Omental fat pad (tissue), 4 donors: Measurements from ENCODE around the gene TACSTD2. TPM values are rescaled to one million over a fixed set of nuclear protein-coding genes. Genes with fewer than 3 reads are reported as not detected.
"Not testable (repeated sequence)": the region's sequence is repeated elsewhere in the genome, so short reads cannot be mapped to it uniquely, and the experiment has no call there.

Experiments used
- ATAC-seq: fragments of 150-250 bp; one replicate; pipeline ENCODE4 v1.9.1; 2016; ENCODE audit warnings: mild to moderate bottlenecking, moderate library complexity; ENCODE audit not compliant: low FRiP score
- DNase-seq: peaks from one replicate; pipeline ENCODE4 v3.0.0-alpha.2; 2019; ENCODE audit warnings: low spot score
- CTCF ChIP-seq, 3 donors: fragments of 450-650 bp; IDR thresholded peaks; one replicate each; pipeline ENCODE4 v1.5.1; 2016 to 2017; ENCODE audit warnings: antibody characterized with exemption in 3 of 3, mild to moderate bottlenecking in 3 of 3, moderate library complexity in 2 of 3
- total RNA-seq, 4 donors: library from RNA; depleted of rRNA; stranded (reverse); fragments of >200 nt; gene quantifications; one replicate each; pipeline ENCODE4 v1.1.0, GENCODE V29; 2016

TACSTD2 gene
- total RNA-seq, 4 donors from 2014 or later: 0.88 to 2.7 (median 1.1) TPM

DNA sequence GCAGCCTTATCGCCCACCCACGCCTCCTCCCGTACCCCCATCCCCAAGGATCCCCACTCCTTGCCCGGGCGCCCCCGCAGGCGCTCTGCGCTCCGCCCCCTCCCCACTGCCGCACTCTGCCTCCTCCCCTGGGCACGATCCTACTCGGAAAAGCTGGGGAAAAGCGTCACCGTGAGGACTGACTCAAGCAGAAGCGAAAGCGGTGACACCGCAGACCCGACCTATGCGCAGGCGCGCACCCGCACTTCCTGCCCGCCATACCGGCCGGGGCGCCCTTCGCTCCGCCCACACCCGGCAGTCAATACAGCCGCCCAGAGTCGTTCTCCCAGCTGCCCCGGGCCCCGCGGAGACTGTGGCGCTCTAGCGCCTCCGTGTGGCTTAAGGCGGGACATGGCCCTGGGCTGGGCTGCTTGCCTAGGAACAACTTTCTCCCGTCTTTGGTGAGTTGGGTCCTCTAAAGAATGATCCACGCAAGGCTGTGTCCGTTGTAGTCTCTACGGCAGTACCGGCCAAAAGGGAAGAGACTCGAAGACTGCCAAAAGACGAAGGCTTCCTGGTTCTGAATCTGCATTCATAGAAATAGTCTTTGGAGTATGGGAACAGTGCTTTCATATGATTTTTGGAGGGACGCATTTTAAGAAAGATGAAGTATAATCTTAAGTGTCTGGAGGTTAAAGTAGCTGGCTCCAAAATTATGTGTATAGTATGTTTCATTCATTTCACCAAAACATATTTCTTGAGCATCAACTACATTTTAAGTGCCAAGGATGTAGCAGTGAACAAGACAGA lies 30.3 kb downstream of the TACSTD2 start, which contains the start of gene OMA1:
Gene OMA1, minus strand, starts transcription at position 207 of the 789 bp plus-strand sequence. CDS start 7,432 bp downstream, outside the sequence.
- ATAC-seq: peak; percentile 99
- DNase-seq: peak; percentile 83
- peak in 2 of 3 donors; percentile 77 to 91 for TF ChIP-seq CTCF (IDR thresholded peaks at IDR 0.05)

DNA sequence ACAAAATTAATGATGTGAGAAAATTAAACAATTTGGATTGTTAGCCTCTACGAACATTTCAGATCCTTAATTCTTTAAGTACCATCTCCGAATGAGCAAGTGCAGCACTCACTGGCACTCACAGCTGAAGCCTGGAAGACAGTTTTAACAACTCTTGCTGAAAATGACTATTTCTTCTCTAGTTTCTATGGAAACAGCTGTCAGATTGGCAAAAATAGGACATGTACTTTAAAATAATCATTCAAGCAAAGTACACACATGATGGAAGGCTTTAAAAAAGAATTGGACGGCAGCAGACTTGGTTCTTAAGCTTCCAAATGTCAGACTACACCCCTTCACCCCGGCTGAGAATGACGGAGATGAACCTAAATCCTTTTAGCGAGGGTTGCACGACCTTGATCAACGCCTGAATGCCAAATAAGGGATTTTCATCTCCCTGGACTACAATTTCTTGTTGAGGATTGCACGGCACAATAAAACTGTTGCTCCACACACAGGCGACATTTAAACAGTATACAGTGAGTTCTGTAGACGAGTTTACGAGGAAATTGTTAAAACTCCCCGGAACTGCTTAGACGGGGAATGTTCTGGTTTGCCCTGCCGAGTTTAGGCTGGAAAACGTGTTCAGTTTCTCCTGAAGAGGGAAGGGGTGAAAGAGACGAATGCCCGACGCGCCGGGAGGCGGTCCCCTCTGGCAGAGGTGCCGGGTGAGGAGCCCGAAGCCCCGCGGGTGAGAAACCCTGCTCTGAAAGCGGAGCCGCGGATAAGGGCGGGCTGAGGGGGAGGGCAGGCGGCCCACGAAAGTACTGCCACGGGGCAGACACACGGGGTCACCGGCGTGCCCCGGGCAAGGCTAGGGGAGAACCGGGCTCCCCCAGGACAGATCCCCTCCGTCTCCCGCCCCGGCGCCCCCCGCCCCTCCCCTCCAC lies 31.2 kb downstream of the TACSTD2 start:
- ATAC-seq: peak; percentile 89
- DNase-seq: peak; percentile 54
- TF ChIP-seq CTCF (IDR thresholded peaks at IDR 0.05): no peak

DNA sequence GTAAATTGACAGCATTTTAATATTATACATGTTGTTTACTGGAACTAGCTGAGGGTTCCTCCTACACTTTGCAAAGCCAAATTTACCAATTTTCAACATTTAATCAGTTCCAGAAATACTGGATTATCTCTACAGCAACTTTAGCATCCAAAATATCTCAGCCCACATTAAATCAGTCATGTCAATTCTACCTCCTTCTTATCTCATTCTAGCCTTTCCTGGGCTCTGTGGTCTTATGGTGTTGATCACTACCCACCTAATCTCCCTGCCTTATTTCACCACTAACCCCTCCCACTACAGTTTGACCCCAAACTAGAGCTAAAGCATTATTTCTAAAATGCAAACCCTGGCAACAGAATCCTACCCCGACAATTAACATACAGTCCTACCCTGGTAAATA lies 33.8 kb downstream of the TACSTD2 start:
- no peak for DNase-seq
- no peak for TF ChIP-seq CTCF (IDR thresholded peaks at IDR 0.05)
- ATAC-seq: no peak

- ATAC-seq (no peak), DNase-seq (no peak)
- no peak for TF ChIP-seq CTCF (IDR thresholded peaks at IDR 0.05)
These were observed 37.5 kb downstream of the TACSTD2 start for GRCh38 chr1:58539553-58539952.

GRCh38 chr1:58538821-58539220 lies 38.2 kb downstream of the TACSTD2 start:
- TF ChIP-seq CTCF (IDR thresholded peaks at IDR 0.05): no peak
- ATAC-seq: no peak
- DNase-seq: no peak

DNA sequence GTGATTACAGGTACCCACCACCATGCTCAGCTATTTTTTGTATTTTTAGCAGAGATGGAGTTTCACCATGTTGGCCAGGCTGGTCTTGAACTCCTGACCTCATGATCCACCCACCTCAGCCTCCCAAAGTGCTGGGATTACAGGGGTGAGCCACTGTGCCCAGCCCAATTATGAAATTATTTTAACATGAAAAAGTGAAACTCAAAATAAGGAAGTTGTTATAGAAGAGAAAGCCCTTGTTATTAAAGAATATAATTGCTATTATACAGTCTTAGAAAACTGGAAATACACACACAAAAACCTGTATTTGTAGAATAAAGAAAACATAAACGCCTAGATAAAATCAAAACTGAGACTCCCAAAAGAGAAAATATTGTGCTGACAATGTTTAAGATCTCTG lies 45.2 kb downstream of the TACSTD2 start:
- not testable (repeated sequence) for ATAC-seq, DNase-seq

DNA sequence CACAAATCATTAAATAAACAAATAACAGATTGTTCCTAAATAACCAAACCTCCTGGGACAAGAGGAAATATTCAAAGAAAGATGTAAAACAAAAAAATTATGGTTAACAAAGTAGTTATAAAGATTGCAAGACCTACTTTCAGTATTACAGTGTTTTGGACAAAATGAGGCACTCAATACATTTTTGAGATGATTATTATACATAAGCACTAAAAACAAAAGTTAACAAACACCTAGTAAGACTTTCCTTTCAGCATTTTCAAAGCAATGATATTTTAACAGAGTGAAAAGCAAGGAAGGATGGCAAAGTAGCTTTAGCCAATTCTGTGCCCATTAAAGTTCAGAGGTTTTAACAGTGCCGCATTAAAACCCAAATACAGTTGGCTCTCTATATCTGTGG lies 47.8 kb downstream of the TACSTD2 start:
- DNase-seq (no peak), ATAC-seq (no peak)
- no peak for TF ChIP-seq CTCF (IDR thresholded peaks at IDR 0.05)
